CD4-positive, alpha-beta T cell (primary cell): ENCODE data around the gene MAZ. TPM values are rescaled to one million over a fixed set of nuclear protein-coding genes. Genes with fewer than 3 reads are reported as not detected.

Source experiments
- ATAC-seq: fragments of 200-7000 bp; cut with Tn5 transposase; one replicate; pipeline ENCODE4 v1.10.0; 2022; ENCODE audit warnings: mild to moderate bottlenecking; ENCODE audit not compliant: poor library complexity
- CTCF ChIA-PET: fragments of 350-600 bp; sonication (Branson Sonifier 250); formaldehyde crosslinking; loops from one replicate; lab custom pipeline; 2021; ENCODE audit warnings: antibody characterized with exemption, inconsistent platforms; lab: Charles Lee
- POLR2A ChIA-PET: fragments of 350-600 bp; sonication (Branson Sonifier 250); formaldehyde crosslinking; loops from one replicate; lab custom pipeline; 2021; ENCODE audit warnings: antibody characterized with exemption, inconsistent platforms; lab: Charles Lee
- DNase-seq, 14 experiments: peaks; one replicate each; pipeline ENCODE4 v3.0.0-alpha.2; 2013 to 2020; ENCODE audit warnings: mixed read lengths in 2 of 14
- H3K27ac ChIP-seq, 2 donors: one replicate each; pipeline versions ENCODE4 v1.5.1 to v1.7.0; 2013; ENCODE audit warnings: low read length in 2 of 2, low read depth in 1 of 2, mild to moderate bottlenecking in 1 of 2
- H3K27me3 ChIP-seq, 2 experiments: 1 replicate in 1 of 2; 2 replicates in 1 of 2; pipeline versions ENCODE4 v1.6.1 to v1.7.0; 2013; ENCODE audit warnings: low read length in 2 of 2, control low read depth in 1 of 2, mild to moderate bottlenecking in 1 of 2, moderate library complexity in 1 of 2; ENCODE audit not compliant: insufficient read depth in 2 of 2, control insufficient read depth in 1 of 2
- H3K36me3 ChIP-seq: one replicate; pipeline ENCODE4 v1.6.1; 2013; ENCODE audit warnings: low read length, control low read depth; ENCODE audit not compliant: insufficient read depth
- H3K4me1 ChIP-seq: one replicate; pipeline ENCODE4 v1.6.1; 2013; ENCODE audit warnings: low read length, control low read depth; ENCODE audit not compliant: insufficient read depth
- H3K4me3 ChIP-seq: one replicate; pipeline ENCODE4 v1.5.1; 2013; ENCODE audit warnings: mild to moderate bottlenecking, low read length, moderate library complexity
- H3K9me3 ChIP-seq, 2 experiments: 1 replicate in 1 of 2; 2 replicates in 1 of 2; pipeline versions ENCODE4 v1.6.1 to v1.7.0; 2013; ENCODE audit warnings: low read length in 2 of 2, mild to moderate bottlenecking in 2 of 2, control low read depth in 1 of 2, moderate library complexity in 1 of 2; ENCODE audit not compliant: control insufficient read depth in 1 of 2, insufficient read depth in 1 of 2
- H3K27ac Mint-ChIP-seq: one replicate; pipeline ENCODE4 v1.8.0; 2020; ENCODE audit warnings: mixed read lengths
- H3K27me3 Mint-ChIP-seq: one replicate; pipeline ENCODE4 v1.8.0; 2021; ENCODE audit warnings: mixed read lengths
- H3K36me3 Mint-ChIP-seq: one replicate; pipeline ENCODE4 v1.8.0; 2021; ENCODE audit warnings: low read depth, mixed read lengths
- H3K4me1 Mint-ChIP-seq: one replicate; pipeline ENCODE4 v1.8.0; 2021; ENCODE audit warnings: low read depth, mixed read lengths
- H3K4me3 Mint-ChIP-seq: one replicate; pipeline ENCODE4 v1.8.0; 2020; ENCODE audit warnings: mild to moderate bottlenecking, mixed read lengths
- H3K9me3 Mint-ChIP-seq: one replicate; pipeline ENCODE4 v1.8.0; 2020; ENCODE audit warnings: mixed read lengths
- CTCF ChIP-seq: fragments of 200-600 bp; IDR thresholded peaks from one replicate; pipeline ENCODE4 v1.8.0; 2022; ENCODE audit warnings: antibody characterized with exemption, mild to moderate bottlenecking
- intact Hi-C, 2 experiments: fragments of 100-400 bp; cut with DNase I in 1 of 2; cut with micrococcal nuclease in 1 of 2; formaldehyde crosslinking; loops; one replicate each; pipeline versions ENCODE4 v1.15.1 to v1.9.0; 2023 to 2025; cut with DNase I, micrococcal nuclease
- total RNA-seq, 174 experiments: library from RNA in 2 of 174; stranded (reverse) in 2 of 174; gene quantifications; one replicate each; pipeline ENCODE4 v1.2.3 and lab custom pipeline; 2021 to 2026

MAZ gene
- total RNA-seq, 2 experiments from 2014 or later: 251 to 253 TPM

- intact Hi-C loops: no loop called here
- ChIA-PET CTCF (interaction anchor here (0.5 to 3.9 kb wide), 7 partner anchors 14 to 78 kb away, joined by 3 to 32 read pairs (median 4); partner anchors contain the start of gene KIF22), POLR2A (interaction anchor here (0.6 to 10.4 kb wide), 10 partner anchors 10 to 152 kb away, joined by 3 to 190 read pairs (median 4); partner anchors contain the start of genes CDIPT, KIF22, MAZ and TAOK2)
- H3K27ac ChIP-seq: peak overlapping the region; percentile 75 to 83
- peaks cover 83% of the 10 kb centered on the region for H3K4me1 Mint-ChIP-seq
- TF ChIP-seq CTCF: no peak
- H3K36me3 ChIP-seq: peaks cover 30% of the 10 kb centered on the region
- H3K36me3 Mint-ChIP-seq: peaks cover 55% of the 10 kb centered on the region
- ATAC-seq (peak; percentile 6), DNase-seq (peak in 10 of 14 experiments; percentile 25 to 79 (median 48))
- no peaks in the 10 kb centered on the region for H3K9me3 ChIP-seq
- H3K4me3 ChIP-seq: peak overlapping the region; percentile 94
- no peaks in the 10 kb centered on the region for H3K27me3 ChIP-seq
- H3K4me1 ChIP-seq: peaks cover 97% of the 10 kb centered on the region
- H3K9me3 Mint-ChIP-seq: no peaks in the 10 kb centered on the region
- H3K27me3 Mint-ChIP-seq: no peaks in the 10 kb centered on the region
- peak overlapping the region; percentile 83 for H3K27ac Mint-ChIP-seq
- H3K4me3 Mint-ChIP-seq: peak overlapping the region; percentile 98
Measured at GRCh38 chr16:29820730-29821642, 14.7 kb downstream of the MAZ start.

GRCh38 chr16:29821643-29822115 is 15.3 kb downstream of the MAZ start:
- Mint-ChIP-seq H3K4me1 (peaks cover 85% of the 10 kb centered on the region), H3K4me3 (peak overlapping the region; percentile 98), H3K9me3 (no peaks in the 10 kb centered on the region), H3K36me3 (peaks cover 52% of the 10 kb centered on the region), H3K27me3 (no peaks in the 10 kb centered on the region), H3K27ac (peak overlapping the region; percentile 83)
- peak overlapping the region; percentile 94 for H3K4me3 ChIP-seq
- H3K4me1 ChIP-seq: peaks cover 100% of the 10 kb centered on the region
- no peak for TF ChIP-seq CTCF
- CTCF ChIA-PET: interaction anchor here (1.0 to 3.9 kb wide), 5 partner anchors 22 to 42 kb away, joined by 3 to 32 read pairs (median 4); partner anchors contain the start of gene KIF22
- H3K36me3 ChIP-seq: peaks cover 30% of the 10 kb centered on the region
- DNase-seq: no peak
- peak overlapping the region; percentile 75 to 83 for H3K27ac ChIP-seq
- intact Hi-C loops: no loop called here
- ATAC-seq: no peak
- POLR2A ChIA-PET: interaction anchor here (0.6 to 10.4 kb wide), 4 partner anchors 13 to 32 kb away, joined by 3 to 190 read pairs (median 8); partner anchors contain the start of gene MAZ
- no peaks in the 10 kb centered on the region for H3K9me3 ChIP-seq
- H3K27me3 ChIP-seq: no peaks in the 10 kb centered on the region

- peaks cover 80% of the 10 kb centered on the region for H3K4me1 Mint-ChIP-seq
- DNase-seq (no peak), ATAC-seq (no peak)
- Histone ChIP-seq H3K36me3 (peaks cover 15% of the 10 kb centered on the region), H3K9me3 (no peaks in the 10 kb centered on the region), H3K27me3 (no peaks in the 10 kb centered on the region), H3K4me3 (no peak overlapping the region), H3K4me1 (peaks cover 100% of the 10 kb centered on the region), H3K27ac (peak overlapping the region in 1 of 2 donors; percentile 40)
- H3K36me3 Mint-ChIP-seq: peaks cover 29% of the 10 kb centered on the region
- intact Hi-C loops: loop anchor here in 1 of 2 experiments (5.0 kb wide), 1 partner anchor 38 kb away; the partner anchor contains the start of gene CDIPT
- CTCF ChIA-PET: interaction anchor here (0.7 to 7.3 kb wide), 5 partner anchors 8 to 124 kb away, joined by 3 to 49 read pairs (median 19); partner anchors contain the start of genes KIF22 and PAGR1
- TF ChIP-seq CTCF: no peak
- H3K27me3 Mint-ChIP-seq: no peaks in the 10 kb centered on the region
- peak overlapping the region; percentile 83 for H3K27ac Mint-ChIP-seq
- H3K9me3 Mint-ChIP-seq: no peaks in the 10 kb centered on the region
- H3K4me3 Mint-ChIP-seq: peak overlapping the region; percentile 84
- POLR2A ChIA-PET: interaction anchor here (0.6 to 7.0 kb wide), 6 partner anchors 10 to 519 kb away, joined by 3 to 105 read pairs (median 4); partner anchors contain the start of genes ASPHD1, KIF22, PAGR1 and PRRT2
Measured at GRCh38 chr16:29824589-29825144, 18.3 kb downstream of the MAZ start.
